GM18909 (cell line): ENCODE measurements around the gene TNFRSF18.

ENCODE experiments used
- ATAC-seq: cut with Tn5 transposase; IDR thresholded peaks from one replicate; pipeline ENCODE4 v1.9.1; 2021; ENCODE audit warnings: mild to moderate bottlenecking; ENCODE audit not compliant: unreplicated experiment, poor library complexity

Gene TNFRSF18

GRCh38 chr1:1153874-1154273, 52.5 kb downstream of the TNFRSF18 start:
- ATAC-seq, result no peak
